HG03139 (cell line): ENCODE measurements around the gene TNN.
A peak's percentile ranks its signal among the peaks of the same experiment; 100 is the strongest.

Experiments used
- ATAC-seq: cut with Tn5 transposase; IDR thresholded peaks from one replicate; pipeline ENCODE4 v1.9.1; 2021; ENCODE audit not compliant: unreplicated experiment

The TNN gene

DNA sequence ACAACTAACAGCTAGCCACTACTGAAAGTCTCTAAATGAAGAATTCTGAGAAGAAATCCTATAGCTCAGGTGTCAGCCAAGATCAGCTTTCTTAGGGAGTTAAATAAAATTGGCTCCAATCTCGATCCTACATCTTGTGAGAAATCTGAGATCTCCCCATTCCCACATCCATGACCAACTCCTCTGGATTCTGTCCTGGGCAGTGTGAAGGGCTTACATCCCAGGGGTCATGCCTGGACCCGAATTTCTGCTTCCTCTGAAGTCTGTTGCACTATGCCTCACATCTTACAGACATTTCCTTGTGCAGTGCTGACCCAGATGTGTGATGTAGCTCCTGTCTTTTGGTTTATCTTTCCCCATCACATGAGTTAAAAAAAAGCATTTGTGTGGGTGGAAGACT is 4.8 kb upstream of the TNN start:
- no peak for ATAC-seq

DNA sequence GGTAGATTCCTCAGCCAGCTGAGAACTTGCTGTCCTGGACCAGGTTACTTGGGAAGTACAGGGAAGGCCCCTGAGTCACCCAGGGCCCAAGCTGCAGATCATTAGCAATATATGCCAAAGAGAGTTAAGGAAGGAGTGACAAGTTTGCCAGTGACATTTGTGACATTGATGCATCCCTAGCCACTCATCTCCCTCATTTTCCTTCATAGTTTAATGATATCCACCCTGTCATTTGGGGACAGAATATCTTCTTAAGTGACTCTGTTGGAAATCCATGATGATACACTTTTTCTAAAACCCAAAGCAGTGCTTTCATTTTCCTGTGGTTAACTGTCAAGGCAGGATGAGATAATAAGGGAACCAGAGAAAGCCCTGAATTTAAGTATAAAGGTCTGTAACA is 3.2 kb downstream of the TNN start:
- ATAC-seq: no peak

DNA sequence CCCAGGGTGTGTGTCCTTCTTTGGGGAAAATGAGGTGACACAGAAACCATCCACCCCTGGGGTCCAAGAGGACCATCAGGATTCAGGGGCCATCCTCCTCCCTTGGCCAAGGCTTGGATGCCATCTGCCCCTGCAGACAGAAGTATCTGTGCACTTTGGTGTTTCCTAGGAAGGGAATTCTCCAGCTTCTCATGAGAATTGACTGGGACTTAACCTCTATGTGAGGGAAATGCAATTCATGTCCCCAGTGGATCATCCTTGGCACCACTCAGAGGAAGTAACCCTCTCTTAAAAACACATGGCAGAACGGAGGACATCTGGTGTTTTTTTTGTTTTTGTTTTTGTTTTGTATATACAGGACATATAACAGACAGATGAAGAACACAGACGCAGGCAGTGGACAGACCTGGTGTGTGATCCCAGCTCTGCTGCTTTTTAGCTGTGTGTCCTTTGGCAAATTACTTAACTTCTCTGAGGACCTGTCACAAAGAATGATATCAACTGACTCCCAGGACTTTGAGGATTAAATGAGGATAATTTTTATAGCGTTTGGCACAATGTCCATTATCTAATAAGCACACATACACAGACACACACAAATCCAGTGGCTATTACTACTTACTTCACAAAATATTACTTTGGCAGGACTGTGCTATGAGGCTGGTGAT is 3.8 kb downstream of the TNN start:
- no peak for ATAC-seq

DNA sequence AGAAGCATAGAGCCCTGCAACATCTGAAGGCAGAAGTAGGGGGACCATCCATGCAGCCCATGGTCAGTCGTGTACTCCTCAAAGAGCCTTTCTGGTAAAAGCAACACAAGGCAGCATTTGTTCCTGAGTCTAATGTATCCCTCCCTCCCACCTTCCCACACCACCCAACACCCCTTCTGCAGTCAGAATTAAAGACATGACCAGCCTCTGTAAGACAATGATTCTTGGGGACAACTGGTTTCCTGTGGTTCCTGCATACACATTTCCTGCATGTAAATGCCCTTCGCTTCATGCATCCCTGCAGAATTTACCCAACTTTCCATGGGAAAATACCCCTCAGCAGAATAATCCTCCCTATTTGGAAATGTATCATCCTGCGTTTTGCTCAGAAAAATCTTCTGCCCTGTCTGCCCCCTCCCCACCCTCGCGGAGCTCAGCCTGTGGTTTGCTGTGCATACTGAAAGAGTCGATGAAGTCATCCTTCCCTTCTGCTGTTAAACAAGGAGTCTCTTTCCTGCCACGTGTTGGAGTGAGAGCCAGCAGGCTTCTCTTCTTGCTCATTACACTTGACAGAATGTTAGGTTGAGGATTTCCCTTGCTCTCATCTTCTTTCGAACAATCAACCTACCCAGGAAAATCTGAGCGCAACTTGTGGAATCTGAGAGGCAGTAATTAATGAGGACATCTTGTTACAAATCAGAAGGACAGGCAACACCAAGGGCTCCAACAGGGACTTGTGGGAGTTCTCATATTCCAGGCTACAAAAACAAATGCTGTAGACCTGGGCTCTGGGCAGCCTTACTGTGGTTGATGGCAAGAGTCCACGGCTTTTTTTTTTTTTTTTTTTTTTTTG is 4.7 kb downstream of the TNN start:
- peak; percentile 65 for ATAC-seq

DNA sequence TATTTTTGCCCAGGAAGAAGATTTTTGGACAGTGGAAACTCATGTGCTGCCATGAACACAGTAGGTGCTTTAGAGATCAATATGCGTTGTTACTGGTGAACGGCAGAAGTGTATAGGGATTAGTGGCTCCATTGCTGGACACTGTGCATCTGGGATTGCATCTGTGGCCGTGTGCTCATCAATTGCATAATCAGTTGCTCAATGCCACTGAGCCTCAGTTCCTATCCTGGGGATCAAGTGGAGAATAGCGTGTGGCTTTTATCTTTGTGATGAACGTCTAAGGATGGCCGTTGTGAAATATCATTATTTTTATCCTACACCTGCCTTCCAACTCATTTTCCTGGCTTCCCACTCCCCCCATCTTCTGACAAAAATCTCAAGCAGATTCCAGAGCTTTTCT is 5.4 kb downstream of the TNN start:
- ATAC-seq: no peak

DNA sequence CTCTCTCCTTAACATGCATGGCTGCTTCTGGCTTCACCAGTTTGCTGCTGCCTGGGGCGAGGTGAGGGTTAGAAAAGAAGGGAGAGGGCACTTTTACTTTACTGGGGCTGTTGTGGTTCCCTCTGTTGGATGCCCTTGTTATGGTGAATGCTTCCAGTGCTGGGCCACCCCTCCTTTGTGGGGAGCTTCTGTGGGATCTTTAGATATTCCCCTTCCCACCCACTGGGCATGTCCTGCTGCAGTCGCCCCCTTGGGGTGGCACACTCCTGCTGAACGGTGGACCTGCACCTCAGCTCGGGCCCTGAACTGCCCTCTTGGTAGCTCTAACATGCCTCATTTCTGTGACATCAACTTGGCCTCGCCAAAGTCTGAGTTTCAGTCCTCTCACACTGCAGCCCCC is 6.0 kb downstream of the TNN start:
- no peak for ATAC-seq

DNA sequence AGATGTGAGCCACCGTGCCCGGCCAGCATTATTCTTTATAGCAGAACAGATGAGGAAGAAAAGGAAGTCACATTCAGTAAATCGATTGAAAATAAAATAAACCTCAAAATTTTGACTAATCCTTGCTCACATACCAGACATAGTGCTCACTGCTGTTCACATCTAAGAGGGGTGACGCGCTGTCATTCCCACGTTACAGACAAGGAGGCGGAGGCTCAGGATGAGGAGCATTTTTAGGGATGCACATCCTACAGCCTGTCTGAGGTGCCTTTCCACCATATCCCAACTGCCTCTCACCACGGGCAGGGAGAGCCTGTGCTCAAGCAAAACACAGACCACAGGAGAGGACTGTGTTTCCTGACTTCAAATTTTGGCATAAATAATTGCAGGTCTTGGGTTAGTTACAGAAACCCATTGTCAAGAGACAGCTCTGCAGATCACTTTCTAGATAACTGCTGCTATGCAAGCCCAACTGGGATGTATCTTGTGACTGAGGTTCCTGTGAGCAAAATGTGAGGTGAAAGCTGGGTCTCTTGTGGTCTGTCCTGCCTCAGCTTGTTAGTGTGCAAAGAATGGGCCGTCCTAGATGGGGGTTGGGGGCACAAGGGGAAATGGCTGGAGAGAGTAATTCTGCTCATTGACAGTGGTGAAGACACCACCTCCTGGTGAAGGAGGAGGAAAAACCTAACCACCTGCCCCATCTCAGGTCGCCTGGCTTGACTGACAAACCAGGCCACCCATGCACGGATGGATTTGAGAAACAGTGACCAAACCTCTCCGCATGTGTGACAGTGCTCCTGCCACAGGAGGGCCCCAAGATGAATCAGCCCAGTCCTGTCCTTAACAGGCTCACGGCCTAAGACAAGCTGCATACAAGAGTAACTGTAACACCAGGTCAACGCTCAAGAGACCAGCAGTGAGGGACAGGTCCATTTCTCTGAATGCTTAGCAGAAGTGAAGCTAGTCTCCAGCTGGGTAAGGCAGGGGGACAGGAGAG is 8.2 kb downstream of the TNN start:
- no peak for ATAC-seq

DNA sequence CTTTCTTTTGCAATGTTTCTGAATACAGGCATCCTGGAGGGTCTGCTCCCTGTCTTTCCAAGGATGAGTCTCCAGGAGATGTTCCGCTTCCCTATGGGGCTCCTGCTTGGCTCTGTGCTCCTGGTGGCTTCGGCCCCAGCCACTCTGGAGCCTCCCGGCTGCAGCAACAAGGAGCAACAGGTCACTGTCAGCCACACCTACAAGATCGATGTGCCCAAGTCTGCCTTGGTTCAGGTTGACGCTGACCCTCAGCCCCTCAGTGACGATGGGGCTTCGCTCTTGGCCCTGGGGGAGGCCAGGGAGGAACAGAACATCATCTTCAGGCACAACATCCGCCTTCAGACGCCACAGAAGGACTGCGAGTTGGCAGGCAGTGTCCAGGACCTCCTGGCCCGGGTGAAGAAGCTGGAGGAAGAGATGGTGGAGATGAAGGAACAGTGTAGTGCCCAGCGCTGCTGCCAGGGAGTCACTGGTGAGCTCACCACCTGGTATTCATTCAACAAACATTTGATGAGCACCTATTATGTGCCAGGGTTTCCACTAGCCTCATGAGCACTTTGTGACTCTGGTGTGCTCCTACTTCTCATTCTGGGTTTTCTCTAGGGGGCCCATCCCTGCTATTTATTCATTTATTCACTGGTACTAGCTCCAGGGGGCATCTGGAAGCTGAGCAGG is 9.9 kb downstream of the TNN start:
- no peak for ATAC-seq

DNA sequence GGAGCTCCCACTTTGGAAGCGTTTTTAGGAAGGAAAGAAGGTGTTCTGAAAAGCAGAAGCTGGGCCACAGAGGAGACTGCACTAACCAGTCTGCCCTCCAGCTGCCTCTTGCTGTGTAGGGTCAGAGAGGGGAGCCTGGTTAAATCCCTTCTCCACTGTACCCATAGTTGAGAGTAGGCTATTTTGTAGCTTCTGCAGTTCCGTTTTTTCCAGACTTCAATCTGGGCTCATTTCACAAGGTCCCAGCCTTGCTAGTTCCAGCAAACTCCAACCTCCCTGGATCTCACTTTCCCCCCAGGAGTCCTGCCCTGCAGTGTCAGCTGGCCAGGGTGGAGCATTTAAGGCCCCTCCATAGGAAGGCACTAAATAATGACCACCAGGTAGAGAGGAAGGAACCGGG is 11.0 kb downstream of the TNN start:
- no peak for ATAC-seq

DNA sequence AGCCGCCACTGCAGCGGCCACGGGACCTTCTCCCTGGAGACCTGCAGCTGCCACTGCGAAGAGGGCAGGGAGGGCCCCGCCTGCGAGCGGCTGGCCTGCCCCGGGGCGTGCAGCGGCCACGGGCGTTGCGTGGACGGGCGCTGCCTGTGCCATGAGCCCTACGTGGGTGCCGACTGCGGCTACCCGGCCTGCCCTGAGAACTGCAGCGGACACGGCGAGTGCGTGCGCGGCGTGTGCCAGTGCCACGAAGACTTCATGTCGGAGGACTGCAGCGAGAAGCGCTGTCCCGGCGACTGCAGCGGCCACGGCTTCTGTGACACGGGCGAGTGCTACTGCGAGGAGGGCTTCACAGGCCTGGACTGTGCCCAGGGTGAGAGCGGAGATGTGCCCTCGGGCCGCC is 11.7 kb downstream of the TNN start:
- ATAC-seq: no peak

DNA sequence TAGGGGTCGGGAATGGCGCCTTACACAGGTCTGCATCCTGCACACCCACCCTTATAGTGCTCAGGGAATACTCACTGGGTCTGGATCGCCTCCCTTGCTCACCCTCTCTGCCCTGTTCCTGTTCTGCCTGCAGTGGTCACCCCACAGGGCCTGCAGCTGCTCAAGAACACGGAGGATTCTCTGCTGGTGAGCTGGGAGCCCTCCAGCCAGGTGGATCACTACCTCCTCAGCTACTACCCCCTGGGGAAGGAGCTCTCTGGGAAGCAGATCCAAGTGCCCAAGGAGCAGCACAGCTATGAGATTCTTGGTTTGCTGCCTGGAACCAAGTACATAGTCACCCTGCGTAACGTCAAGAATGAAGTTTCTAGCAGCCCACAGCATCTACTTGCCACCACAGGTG is 12.4 kb downstream of the TNN start:
- no peak for ATAC-seq

DNA sequence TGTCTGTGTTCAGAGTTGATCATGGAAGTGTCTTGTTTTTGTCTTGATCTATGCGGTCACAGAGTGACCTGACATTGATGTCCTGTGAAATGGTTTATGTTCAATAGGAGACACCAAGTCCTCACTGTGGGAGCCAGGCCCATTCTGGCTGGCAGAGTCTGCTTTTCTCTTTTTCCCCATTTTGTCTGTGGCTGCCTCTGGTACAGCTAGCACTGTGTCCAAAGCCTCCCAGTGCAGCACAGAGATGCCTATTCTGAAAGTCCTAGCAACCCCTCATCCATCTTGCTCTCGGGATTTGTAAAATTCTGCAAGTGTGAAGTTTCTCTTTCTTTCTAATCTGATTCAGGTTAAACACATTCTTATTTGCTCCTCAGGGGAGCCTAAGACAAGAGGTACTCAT is 14.3 kb downstream of the TNN start:
- ATAC-seq: no peak

DNA sequence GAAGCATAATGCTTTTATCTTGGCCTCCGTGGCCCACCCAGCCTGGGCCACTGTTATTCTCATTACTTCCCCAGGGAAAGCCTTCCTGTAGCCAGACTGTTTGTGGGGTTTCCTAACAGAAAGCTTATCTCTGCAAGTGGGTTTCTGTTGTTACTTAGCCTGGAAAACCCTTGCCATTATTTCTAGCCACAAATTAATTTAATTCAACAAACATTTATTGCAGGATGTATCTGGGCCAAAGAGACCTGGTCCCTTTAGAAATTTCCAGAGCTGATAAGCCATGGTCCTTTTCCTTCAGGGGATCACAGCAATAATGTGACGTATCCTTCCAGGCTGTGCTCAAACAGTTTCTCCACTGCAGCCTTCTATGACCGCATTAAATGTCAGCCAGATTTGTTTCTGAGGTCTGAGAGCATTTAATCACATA is 20.9 kb downstream of the TNN start:
- ATAC-seq: no peak

DNA sequence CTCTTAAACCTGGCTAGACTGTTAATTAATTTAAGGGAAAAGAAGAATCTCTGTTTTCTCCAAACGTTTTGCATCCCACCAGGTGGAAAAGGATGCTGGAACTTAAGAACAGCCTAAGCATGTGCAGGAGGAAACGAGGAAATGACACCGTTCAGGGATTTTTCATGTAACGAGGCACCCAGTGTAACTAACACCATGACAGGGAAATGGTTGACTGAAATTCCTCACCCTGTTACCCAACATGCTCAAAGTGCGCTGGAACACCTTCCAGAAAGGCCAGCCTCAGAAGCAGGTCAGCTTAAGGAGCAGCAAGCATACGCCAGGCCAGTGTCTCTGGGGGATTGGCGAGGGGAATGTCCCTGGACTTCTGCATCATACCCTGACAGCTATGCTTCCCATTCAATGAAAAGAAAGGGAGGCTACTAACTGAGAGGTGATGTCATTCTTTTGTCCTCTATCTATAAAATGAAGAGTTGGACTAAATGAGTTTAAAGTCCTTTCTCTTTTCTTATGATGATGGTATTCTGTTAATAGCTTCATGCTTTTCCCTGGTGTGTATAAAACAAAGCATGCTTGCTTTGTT is 21.6 kb downstream of the TNN start:
- no peak for ATAC-seq

DNA sequence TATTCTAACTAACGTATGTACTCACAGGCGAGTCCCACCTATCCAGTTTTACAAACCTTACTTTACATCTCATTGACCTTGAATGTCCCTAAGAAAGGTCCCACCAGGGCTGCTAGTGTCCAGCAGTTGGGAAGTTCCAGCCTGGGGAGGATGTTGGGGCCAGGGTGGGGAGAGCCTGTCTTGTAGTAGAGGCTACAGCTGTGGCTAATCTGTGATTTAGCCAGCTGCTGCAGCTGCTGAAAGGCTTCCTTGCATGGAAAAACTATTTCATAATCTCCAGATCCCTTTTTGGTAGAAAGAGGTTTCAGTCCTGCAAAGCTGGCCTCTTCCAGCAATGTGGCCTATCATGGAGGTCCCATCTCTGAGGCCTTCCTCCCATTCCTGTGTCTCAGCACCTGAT is 23.1 kb downstream of the TNN start:
- ATAC-seq: no peak

DNA sequence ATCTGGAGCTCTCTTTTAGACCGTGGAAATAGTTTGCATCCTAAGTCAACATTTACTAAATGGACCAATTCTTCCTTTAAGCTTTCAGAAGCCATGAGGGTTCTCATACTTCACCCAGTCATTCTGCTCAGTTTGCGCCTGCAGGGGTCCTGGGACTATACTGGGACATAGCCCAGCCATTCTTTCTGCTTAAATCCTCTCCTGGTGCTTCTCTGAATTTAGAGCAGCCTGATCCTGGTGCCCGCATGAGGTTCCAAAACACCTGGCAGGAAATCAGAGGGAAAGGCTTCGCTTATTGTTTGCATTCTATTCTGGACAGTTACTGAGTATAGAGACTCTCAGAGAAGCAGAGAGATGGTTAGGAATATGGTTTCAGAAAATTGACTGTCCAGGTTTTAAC is 27.0 kb downstream of the TNN start:
- no peak for ATAC-seq

DNA sequence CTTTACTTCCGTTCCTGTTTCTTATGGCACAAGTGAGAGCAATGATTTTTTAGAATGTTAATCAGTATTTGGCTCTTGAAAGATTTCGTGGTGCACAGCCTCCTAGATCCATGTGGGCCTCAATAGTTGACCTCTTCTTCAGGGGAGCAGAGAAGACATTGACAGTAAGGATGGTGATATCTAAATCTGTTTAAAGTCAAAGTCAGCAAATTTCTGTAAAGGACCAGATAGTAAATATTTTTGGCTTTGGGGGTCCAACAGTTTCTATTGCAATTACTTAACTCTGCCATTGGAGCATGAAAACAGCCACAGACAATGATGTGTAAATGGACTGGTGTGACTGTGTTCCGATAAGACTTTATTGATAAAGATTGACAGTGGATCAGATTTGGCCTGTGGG is 27.4 kb downstream of the TNN start:
- ATAC-seq: no peak

DNA sequence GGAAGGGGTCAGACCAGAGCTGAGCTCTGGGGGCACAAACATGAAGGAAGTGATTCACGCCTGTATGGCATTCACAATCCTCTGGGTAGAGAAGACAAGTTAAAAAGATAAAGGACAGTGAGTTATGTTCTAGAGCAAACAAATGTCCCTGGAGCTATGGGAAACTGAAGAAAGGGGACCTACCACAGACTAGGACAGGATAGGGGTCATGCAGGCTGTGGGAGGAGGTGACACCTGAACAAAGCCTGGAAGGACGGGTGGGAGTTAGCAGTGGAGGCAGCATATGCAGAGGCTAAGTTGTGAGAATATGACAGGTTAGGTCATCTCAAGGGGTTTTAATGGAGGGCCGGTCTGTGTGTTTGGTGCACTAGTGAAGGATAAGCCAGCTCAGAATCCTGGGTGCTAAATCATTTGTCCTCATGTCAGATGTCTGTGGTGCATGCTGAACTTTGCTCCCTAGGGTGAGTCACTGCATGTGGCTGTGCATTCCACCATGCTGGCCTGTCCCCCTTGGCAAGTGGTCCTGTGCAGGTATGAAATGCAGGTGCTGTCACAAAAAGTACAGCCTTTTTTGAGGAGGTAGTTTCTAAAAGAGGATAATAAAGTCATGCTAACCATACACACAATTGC is 28.5 kb downstream of the TNN start:
- ATAC-seq: no peak

DNA sequence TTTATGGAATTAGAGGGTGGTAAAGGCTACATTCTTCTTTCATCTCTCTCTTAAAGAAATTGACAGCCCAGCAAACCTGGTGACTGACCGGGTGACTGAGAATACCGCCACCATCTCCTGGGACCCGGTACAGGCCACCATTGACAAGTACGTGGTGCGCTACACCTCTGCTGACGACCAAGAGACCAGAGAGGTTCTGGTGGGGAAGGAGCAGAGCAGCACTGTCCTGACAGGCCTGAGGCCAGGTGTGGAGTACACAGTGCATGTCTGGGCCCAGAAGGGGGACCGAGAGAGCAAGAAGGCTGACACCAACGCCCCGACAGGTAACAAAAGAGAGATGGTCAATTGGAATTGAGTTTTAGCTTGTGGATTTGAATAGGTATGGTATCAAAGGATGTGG is 29.7 kb downstream of the TNN start:
- no peak for ATAC-seq

DNA sequence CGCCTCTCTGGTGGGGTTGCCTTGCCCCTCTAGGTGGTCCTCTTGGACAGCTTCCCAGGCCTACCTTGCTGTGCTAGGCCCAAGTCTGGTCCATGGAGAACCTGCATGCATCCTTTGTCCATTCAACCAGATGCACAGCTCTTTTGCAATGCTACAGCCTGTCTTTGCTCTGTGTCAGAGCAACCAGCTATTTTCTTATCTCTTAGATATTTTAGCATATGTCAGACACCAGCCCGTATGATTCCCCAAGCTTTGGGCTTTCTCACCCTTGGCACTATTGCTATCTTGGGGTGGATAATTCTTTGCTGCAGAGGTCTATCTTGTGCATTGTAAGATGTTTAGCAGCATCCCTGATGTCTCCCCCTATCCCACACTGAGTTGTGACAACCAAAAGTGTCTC is 32.3 kb downstream of the TNN start:
- ATAC-seq: no peak
